Measurements from ENCODE around the gene CCDC122.
"Not testable (repeated sequence)": the region's sequence is repeated elsewhere in the genome, so short reads cannot be mapped to it uniquely, and the experiment has no call there.

Gene CCDC122

GRCh38 chr13:43877326-43877725 lies 2.2 kb downstream of the CCDC122 start:
- no peak for DNase-seq (ENCODE audit: low read depth, low spot score)

- no peak for DNase-seq (ENCODE audit: low read depth, low spot score)
These were observed 3.2 kb downstream of the CCDC122 start for GRCh38 chr13:43876366-43876765.

- DNase-seq (ENCODE audit: low read depth, low spot score) = no peak
These were observed 4.9 kb downstream of the CCDC122 start for GRCh38 chr13:43874504-43875092.

- no peak for DNase-seq (ENCODE audit: low read depth, low spot score)
These were observed 7.4 kb downstream of the CCDC122 start for GRCh38 chr13:43872181-43872580.

- DNase-seq (ENCODE audit: low read depth, low spot score) = no peak
These were observed 13.6 kb downstream of the CCDC122 start for GRCh38 chr13:43865892-43866291.

GRCh38 chr13:43864921-43865320 lies 14.6 kb downstream of the CCDC122 start:
- DNase-seq (ENCODE audit: low read depth, low spot score) = no peak

GRCh38 chr13:43861863-43862262 lies 17.7 kb downstream of the CCDC122 start:
- DNase-seq (ENCODE audit: low read depth, low spot score) = no peak

- DNase-seq (ENCODE audit: low read depth, low spot score) = no peak
These were observed 26.6 kb downstream of the CCDC122 start for GRCh38 chr13:43852923-43853404.

- DNase-seq (ENCODE audit: low read depth, low spot score) = no peak
These were observed 28.7 kb downstream of the CCDC122 start for GRCh38 chr13:43850873-43851272.

- DNase-seq (ENCODE audit: low read depth, low spot score) = no peak
These were observed 31.4 kb downstream of the CCDC122 start for GRCh38 chr13:43848001-43848649.

GRCh38 chr13:43846496-43847158 lies 32.9 kb downstream of the CCDC122 start:
- DNase-seq (ENCODE audit: low read depth, low spot score) = no peak

- DNase-seq (ENCODE audit: low read depth, low spot score) = no peak
These were observed 40.6 kb downstream of the CCDC122 start for GRCh38 chr13:43838909-43839308.

GRCh38 chr13:43835701-43836100 lies 43.8 kb downstream of the CCDC122 start:
- no peak for DNase-seq (ENCODE audit: low read depth, low spot score)

GRCh38 chr13:43831088-43831487 lies 48.5 kb downstream of the CCDC122 start:
- DNase-seq (ENCODE audit: low read depth, low spot score) = no peak

- DNase-seq (ENCODE audit: low read depth, low spot score) = no peak
These were observed 49.1 kb downstream of the CCDC122 start for GRCh38 chr13:43830497-43830881.

- not testable (repeated sequence) for DNase-seq (ENCODE audit: low read depth, low spot score)
These were observed 54.9 kb downstream of the CCDC122 start for GRCh38 chr13:43824656-43825055.

- no peak for DNase-seq (ENCODE audit: low read depth, low spot score)
These were observed 56.6 kb downstream of the CCDC122 start for GRCh38 chr13:43822969-43823368.

GRCh38 chr13:43816401-43816889 lies 63.1 kb downstream of the CCDC122 start:
- DNase-seq (ENCODE audit: low read depth, low spot score) = no peak

GRCh38 chr13:43815204-43815603 lies 64.3 kb downstream of the CCDC122 start:
- DNase-seq (ENCODE audit: low read depth, low spot score) = no peak

- no peak for DNase-seq (ENCODE audit: low read depth, low spot score)
These were observed 70.9 kb downstream of the CCDC122 start for GRCh38 chr13:43808676-43809075.

- DNase-seq (ENCODE audit: low read depth, low spot score) = no peak
These were observed 73.8 kb downstream of the CCDC122 start for GRCh38 chr13:43805681-43806128.

- DNase-seq (ENCODE audit: low read depth, low spot score) = no peak
These were observed 74.5 kb downstream of the CCDC122 start for GRCh38 chr13:43805071-43805468.
